ENCODE data around the gene IRF9. TPM values are rescaled to one million over a fixed set of nuclear protein-coding genes. Genes with fewer than 3 reads are reported as not detected.

IRF9 gene
- total and polyA plus RNA-seq, 2 of the 13 experiments (the other 11 are each of a cell fraction or from before 2014, with no cell fraction given): 14.9 to 49.7 TPM

DNA sequence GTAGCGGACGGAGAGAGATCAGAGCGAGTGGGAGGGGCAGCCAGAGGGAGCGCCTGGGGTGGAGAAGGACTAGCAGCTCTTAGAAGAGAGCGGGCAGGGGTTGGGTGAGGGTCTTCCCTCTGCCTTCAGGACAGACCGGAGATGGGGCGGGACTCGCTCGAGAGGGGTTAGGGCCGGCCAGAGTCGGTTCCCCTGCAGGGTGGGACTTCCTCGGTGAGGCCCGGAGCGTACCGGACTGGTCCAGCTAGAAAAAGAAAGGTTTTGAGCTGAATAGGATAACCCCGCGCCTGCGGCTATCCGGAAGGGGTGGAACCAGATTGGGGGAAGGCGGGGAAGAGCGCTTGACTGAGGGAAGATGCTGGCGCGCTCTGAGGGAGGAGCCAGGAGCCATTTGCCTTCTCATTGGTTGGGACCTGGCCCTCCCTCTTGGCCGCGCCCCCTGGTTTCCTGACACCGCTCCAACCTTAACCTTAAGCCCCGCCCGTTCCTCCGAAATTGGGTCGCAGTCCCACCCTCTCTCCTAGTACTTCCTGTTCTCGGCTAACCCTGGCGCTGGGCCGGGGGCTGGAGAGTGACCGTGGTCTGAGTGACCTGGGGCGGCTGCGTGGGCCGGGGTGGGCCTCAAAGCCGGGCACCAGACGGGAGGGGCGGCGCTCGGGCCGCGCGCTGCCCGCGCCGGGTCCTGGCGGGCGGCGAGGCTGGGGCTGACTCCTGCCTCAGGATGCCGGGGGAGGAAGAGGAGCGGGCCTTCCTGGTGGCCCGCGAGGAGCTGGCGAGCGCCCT is 13.9 kb upstream of the IRF9 start, which contains the start of gene RNF31 (continued):
- TF ChIP-seq, protein P1, sequence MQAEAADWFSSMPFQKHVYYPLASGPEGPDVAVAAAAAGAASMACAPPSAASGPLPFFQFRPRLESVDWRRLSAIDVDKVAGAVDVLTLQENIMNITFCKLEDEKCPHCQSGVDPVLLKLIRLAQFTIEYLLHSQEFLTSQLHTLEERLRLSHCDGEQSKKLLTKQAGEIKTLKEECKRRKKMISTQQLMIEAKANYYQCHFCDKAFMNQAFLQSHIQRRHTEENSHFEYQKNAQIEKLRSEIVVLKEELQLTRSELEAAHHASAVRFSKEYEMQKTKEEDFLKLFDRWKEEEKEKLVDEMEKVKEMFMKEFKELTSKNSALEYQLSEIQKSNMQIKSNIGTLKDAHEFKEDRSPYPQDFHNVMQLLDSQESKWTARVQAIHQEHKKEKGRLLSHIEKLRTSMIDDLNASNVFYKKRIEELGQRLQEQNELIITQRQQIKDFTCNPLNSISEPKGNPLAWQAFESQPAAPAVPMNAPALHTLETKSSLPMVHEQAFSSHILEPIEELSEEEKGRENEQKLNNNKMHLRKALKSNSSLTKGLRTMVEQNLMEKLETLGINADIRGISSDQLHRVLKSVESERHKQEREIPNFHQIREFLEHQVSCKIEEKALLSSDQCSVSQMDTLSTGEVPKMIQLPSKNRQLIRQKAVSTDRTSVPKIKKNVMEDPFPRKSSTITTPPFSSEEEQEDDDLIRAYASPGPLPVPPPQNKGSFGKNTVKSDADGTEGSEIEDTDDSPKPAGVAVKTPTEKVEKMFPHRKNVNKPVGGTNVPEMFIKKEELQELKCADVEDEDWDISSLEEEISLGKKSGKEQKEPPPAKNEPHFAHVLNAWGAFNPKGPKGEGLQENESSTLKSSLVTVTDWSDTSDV (CRISPR knock-in tag; IDR thresholded peaks at IDR 0.05): no peak
- TF ChIP-seq, protein P2, sequence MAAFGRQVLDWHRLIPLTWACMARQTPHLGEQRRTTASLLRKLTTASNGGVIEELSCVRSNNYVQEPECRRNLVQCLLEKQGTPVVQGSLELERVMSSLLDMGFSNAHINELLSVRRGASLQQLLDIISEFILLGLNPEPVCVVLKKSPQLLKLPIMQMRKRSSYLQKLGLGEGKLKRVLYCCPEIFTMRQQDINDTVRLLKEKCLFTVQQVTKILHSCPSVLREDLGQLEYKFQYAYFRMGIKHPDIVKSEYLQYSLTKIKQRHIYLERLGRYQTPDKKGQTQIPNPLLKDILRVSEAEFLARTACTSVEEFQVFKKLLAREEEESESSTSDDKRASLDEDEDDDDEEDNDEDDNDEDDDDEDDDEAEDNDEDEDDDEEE (CRISPR knock-in tag; IDR thresholded peaks at IDR 0.05): no peak
- TF ChIP-seq TCF7 (IDR thresholded peaks at IDR 0.05; ENCODE audit: low read depth) (no peak), TBX2 (CRISPR knock-in tag; IDR thresholded peaks at IDR 0.05; ENCODE audit: borderline replicate concordance) (peak; percentile 62), ARID2 (CRISPR knock-in tag; IDR thresholded peaks at IDR 0.05; ENCODE audit: borderline replicate concordance) (0 out of 2 replicates have a peak, but pooled peaks have one; percentile 83), ZNF670 (CRISPR knock-in tag; IDR thresholded peaks at IDR 0.05; ENCODE audit: borderline replicate concordance) (no peak), ATF7 (IDR thresholded peaks at IDR 0.05) (no peak), ATF7 (CRISPR knock-in tag; IDR thresholded peaks at IDR 0.05) (no peak), RNF2 (conservative IDR thresholded peaks at IDR 0.05; ENCODE audit: low read depth) (no peak; the same call in 1 of the 2 replicates), SMAD1 (CRISPR knock-in tag; IDR thresholded peaks at IDR 0.05; ENCODE audit: borderline replicate concordance, low read depth) (peak; percentile 26; the same call in 1 of the 2 replicates), ETV5 (CRISPR knock-in tag; IDR thresholded peaks at IDR 0.05; ENCODE audit: borderline replicate concordance) (peak; percentile 67), ZNF724P (CRISPR knock-in tag; IDR thresholded peaks at IDR 0.05; ENCODE audit: borderline replicate concordance) (peak; percentile 79; the same call in 1 of the 2 replicates)
- TF ChIP-seq, protein P3, sequence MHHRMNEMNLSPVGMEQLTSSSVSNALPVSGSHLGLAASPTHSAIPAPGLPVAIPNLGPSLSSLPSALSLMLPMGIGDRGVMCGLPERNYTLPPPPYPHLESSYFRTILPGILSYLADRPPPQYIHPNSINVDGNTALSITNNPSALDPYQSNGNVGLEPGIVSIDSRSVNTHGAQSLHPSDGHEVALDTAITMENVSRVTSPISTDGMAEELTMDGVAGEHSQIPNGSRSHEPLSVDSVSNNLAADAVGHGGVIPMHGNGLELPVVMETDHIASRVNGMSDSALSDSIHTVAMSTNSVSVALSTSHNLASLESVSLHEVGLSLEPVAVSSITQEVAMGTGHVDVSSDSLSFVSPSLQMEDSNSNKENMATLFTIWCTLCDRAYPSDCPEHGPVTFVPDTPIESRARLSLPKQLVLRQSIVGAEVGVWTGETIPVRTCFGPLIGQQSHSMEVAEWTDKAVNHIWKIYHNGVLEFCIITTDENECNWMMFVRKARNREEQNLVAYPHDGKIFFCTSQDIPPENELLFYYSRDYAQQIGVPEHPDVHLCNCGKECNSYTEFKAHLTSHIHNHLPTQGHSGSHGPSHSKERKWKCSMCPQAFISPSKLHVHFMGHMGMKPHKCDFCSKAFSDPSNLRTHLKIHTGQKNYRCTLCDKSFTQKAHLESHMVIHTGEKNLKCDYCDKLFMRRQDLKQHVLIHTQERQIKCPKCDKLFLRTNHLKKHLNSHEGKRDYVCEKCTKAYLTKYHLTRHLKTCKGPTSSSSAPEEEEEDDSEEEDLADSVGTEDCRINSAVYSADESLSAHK (CRISPR knock-in tag; IDR thresholded peaks at IDR 0.05; ENCODE audit: borderline replicate concordance): no peak; the same call in 1 of the 2 replicates
- TF ChIP-seq, protein P4, sequence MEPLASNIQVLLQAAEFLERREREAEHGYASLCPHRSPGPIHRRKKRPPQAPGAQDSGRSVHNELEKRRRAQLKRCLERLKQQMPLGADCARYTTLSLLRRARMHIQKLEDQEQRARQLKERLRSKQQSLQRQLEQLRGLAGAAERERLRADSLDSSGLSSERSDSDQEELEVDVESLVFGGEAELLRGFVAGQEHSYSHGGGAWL (CRISPR knock-in tag; IDR thresholded peaks at IDR 0.05): peak; percentile 2
- TF ChIP-seq, protein P5, sequence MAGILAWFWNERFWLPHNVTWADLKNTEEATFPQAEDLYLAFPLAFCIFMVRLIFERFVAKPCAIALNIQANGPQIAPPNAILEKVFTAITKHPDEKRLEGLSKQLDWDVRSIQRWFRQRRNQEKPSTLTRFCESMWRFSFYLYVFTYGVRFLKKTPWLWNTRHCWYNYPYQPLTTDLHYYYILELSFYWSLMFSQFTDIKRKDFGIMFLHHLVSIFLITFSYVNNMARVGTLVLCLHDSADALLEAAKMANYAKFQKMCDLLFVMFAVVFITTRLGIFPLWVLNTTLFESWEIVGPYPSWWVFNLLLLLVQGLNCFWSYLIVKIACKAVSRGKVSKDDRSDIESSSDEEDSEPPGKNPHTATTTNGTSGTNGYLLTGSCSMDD (CRISPR knock-in tag; IDR thresholded peaks at IDR 0.05): peak; percentile 22; the same call in 1 of the 2 replicates
- TF ChIP-seq, protein P6, sequence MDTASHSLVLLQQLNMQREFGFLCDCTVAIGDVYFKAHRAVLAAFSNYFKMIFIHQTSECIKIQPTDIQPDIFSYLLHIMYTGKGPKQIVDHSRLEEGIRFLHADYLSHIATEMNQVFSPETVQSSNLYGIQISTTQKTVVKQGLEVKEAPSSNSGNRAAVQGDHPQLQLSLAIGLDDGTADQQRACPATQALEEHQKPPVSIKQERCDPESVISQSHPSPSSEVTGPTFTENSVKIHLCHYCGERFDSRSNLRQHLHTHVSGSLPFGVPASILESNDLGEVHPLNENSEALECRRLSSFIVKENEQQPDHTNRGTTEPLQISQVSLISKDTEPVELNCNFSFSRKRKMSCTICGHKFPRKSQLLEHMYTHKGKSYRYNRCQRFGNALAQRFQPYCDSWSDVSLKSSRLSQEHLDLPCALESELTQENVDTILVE (CRISPR knock-in tag; IDR thresholded peaks at IDR 0.05): no peak
- TF ChIP-seq, protein P7, sequence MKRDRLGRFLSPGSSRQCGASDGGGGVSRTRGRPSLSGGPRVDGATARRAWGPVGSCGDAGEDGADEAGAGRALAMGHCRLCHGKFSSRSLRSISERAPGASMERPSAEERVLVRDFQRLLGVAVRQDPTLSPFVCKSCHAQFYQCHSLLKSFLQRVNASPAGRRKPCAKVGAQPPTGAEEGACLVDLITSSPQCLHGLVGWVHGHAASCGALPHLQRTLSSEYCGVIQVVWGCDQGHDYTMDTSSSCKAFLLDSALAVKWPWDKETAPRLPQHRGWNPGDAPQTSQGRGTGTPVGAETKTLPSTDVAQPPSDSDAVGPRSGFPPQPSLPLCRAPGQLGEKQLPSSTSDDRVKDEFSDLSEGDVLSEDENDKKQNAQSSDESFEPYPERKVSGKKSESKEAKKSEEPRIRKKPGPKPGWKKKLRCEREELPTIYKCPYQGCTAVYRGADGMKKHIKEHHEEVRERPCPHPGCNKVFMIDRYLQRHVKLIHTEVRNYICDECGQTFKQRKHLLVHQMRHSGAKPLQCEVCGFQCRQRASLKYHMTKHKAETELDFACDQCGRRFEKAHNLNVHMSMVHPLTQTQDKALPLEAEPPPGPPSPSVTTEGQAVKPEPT (CRISPR knock-in tag; IDR thresholded peaks at IDR 0.05; ENCODE audit: low read depth): 0 out of 2 replicates have a peak, but pooled peaks have one; percentile 52

Data from HepG2 (cell line).